Stimulated activated naive CD8-positive, alpha-beta T cell treated with anti-CD3 and anti-CD28 coated beads, Interleukin-15, amount 100 ng/mL, for 72 hours (primary cell): ENCODE data around the gene TNFRSF21.
A peak's percentile ranks its signal among the peaks of the same experiment; 100 is the strongest.
"Not testable (repeated sequence)": the region's sequence is repeated elsewhere in the genome, so short reads cannot be mapped to it uniquely, and the experiment has no call there.

Experiments used
- ATAC-seq: fragments of 150-1000 bp; cut with Tn5 transposase; 2 replicates; pipeline ENCODE4 v1.10.0; 2021; ENCODE audit warnings: mild to moderate bottlenecking, moderate library complexity
- DNase-seq, 2 donors: peaks; one replicate each; pipeline ENCODE4 v3.0.0; 2021 to 2022
- H3K27ac Mint-ChIP-seq, 2 donors: one replicate each; pipeline ENCODE4 v1.8.0; 2022; ENCODE audit warnings: mild to moderate bottlenecking in 2 of 2, mixed read lengths in 2 of 2, moderate library complexity in 2 of 2
- H3K27me3 Mint-ChIP-seq: one replicate; pipeline ENCODE4 v1.8.0; 2022; ENCODE audit warnings: mixed read lengths
- H3K4me1 Mint-ChIP-seq: one replicate; pipeline ENCODE4 v1.8.0; 2022; ENCODE audit warnings: mild to moderate bottlenecking, mixed read lengths
- H3K4me3 Mint-ChIP-seq, 2 donors: one replicate each; pipeline ENCODE4 v1.8.0; 2022; ENCODE audit warnings: mild to moderate bottlenecking in 2 of 2, mixed read lengths in 2 of 2, moderate library complexity in 1 of 2
- H3K9me3 Mint-ChIP-seq, 2 donors: one replicate each; pipeline ENCODE4 v1.8.0; 2022; ENCODE audit warnings: mixed read lengths in 2 of 2

TNFRSF21 gene

DNA sequence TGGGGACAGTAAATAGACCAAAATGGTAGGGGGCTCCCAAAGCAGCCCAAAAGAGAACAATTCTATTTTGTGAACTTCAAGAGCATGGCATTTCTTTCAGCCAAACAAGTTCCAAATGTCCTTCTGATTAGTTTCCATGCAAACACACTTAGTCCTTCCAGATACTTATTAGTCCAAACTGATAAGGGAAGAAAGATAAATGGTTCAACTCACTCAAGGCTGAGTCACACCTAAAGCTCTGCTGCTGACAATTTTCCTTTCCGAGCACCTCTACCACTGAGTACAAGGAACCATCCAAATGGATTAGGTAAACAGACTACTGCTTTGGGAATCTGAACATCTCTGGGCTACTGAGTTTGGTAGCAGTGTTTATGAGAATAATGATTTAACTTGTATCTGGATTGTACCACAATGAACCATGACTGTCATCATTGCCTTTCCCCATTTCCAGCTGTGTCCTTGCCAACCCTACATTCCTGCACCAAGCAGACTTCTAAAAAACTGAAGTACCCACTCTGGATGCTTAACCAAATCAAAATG lies 71.2 kb downstream of the TNFRSF21 start:
- Mint-ChIP-seq H3K4me1 (peaks cover 13% of the 10 kb centered on the region), H3K4me3 (no peak overlapping the region), H3K27ac (no peak overlapping the region), H3K9me3 (no peaks in the 10 kb centered on the region), H3K27me3 (no peaks in the 10 kb centered on the region)
- DNase-seq = no peak
- no peak for ATAC-seq

DNA sequence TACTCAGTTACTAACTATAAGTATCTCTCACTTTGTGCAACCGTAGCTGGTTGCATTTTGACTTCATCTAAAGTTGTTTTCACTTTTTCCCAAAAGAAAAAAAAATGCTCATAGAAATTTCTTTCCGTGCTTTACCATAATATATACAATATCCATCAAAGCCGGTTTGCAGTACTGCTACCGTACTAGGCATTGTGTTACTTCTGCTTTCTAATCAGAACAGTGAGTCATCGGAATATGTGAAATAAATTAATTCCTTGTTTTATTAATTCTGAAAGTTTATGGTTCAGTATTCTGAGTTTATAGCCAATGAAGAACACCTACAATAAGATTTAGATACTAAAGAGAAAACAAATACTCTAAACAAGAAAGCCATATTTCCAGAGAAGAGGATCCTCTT lies 72.5 kb downstream of the TNFRSF21 start:
- H3K9me3 Mint-ChIP-seq = no peaks in the 10 kb centered on the region
- H3K4me3 Mint-ChIP-seq = no peak overlapping the region
- no peak for ATAC-seq
- no peak for DNase-seq
- peaks cover 6% of the 10 kb centered on the region for H3K4me1 Mint-ChIP-seq
- H3K27ac Mint-ChIP-seq = no peak overlapping the region
- H3K27me3 Mint-ChIP-seq = no peaks in the 10 kb centered on the region

DNA sequence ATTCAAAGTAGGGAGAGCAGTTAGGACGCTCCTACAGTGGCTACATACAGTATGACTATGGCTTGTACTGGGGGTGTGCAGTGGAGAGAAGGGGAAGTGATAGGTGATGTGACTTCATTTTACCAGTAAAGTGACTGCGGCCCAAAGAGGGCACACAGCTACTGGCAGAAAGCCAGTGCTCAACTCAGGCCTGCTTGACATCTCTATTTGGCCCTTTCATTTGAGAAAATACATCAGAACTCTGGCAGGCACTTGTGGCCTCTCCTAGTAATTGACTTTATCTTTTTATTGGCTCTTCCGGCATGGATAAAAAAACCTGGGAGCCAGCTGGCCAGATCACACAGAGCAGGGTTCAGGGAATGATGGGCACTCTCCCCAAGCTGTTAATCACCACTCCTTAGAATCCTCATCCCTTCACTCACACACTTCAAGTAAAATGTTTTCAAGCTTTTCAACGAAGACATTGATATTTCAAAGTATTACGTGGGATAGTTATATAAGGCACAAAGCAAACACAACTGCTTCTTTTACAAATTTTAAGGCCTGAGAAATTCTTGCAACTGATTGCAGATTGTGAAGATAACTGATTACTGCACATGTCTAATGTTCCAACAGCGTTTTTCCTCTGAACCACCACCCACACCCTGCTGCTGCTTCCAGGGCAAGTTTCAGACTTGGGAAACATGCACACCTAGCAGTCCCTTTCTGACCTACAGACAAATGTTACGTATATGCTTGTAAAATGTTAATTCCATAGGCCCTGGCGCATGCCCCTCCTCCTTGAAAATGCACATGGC lies 73.5 kb downstream of the TNFRSF21 start:
- Mint-ChIP-seq H3K9me3 (no peaks in the 10 kb centered on the region), H3K27me3 (no peaks in the 10 kb centered on the region), H3K4me3 (no peak overlapping the region), H3K27ac (no peak overlapping the region), H3K4me1 (no peaks in the 10 kb centered on the region)
- DNase-seq = no peak
- no peak for ATAC-seq

GRCh38 chr6:47235421-47235820 lies 74.3 kb downstream of the TNFRSF21 start:
- H3K27me3 Mint-ChIP-seq = no peaks in the 10 kb centered on the region
- no peak for ATAC-seq
- no peak overlapping the region for H3K27ac Mint-ChIP-seq
- H3K9me3 Mint-ChIP-seq = no peaks in the 10 kb centered on the region
- H3K4me3 Mint-ChIP-seq = no peak overlapping the region
- no peak for DNase-seq
- no peaks in the 10 kb centered on the region for H3K4me1 Mint-ChIP-seq

GRCh38 chr6:47234266-47234933 lies 75.3 kb downstream of the TNFRSF21 start:
- Mint-ChIP-seq H3K9me3 (no peaks in the 10 kb centered on the region), H3K27ac (no peak overlapping the region), H3K4me3 (no peak overlapping the region), H3K27me3 (no peaks in the 10 kb centered on the region), H3K4me1 (no peaks in the 10 kb centered on the region)
- ATAC-seq = no peak
- no peak for DNase-seq

DNA sequence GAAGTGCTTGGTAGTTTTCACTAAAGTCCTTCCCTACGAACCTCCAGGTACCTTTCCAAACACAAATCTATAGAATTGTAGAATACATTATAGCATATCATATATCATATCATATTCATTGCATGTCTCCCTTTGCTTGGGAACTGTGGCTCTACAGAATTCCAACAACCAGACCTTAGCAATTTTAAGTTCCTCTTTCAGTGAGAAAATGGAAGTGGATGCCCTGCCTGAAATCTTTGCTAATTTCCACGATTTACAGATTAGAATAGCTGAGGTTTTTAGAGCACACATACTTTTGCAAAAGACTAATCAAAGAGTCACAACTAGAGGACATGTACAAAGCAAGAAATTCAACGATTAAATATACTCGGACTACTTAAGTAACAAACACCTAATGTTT lies 78.6 kb downstream of the TNFRSF21 start:
- Mint-ChIP-seq H3K27ac (no peak overlapping the region), H3K4me3 (no peak overlapping the region), H3K27me3 (no peaks in the 10 kb centered on the region), H3K9me3 (no peaks in the 10 kb centered on the region), H3K4me1 (no peaks in the 10 kb centered on the region)
- no peak for DNase-seq
- ATAC-seq = no peak

DNA sequence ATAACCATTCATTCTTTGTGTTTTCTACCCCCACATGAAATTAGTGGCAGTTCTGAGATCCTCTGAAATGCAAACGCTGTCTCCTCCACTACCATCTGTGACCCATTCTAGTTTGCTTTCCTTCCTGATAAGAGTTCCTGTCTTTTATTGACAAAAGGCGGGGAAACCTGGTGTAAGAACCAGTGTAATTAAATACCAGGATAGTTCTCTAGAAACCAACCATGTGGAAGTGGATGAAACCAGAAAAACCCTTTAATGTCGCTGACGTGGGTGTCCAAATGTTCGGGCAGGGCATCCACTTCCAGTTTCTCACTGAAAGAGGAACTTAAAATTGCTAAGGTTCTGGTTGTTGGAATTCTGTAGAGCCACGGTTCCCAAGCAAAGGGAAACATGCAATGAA lies 79.1 kb downstream of the TNFRSF21 start:
- DNase-seq = no peak
- Mint-ChIP-seq H3K4me3 (no peak overlapping the region), H3K4me1 (no peaks in the 10 kb centered on the region), H3K27ac (no peak overlapping the region), H3K9me3 (no peaks in the 10 kb centered on the region), H3K27me3 (peaks cover 5% of the 10 kb centered on the region)
- ATAC-seq = no peak

- Mint-ChIP-seq H3K27ac (no peak overlapping the region), H3K4me3 (no peak overlapping the region), H3K4me1 (no peaks in the 10 kb centered on the region), H3K9me3 (no peaks in the 10 kb centered on the region), H3K27me3 (peaks cover 7% of the 10 kb centered on the region)
- no peak for ATAC-seq
- no peak for DNase-seq
Observed at GRCh38 chr6:47229255-47229654, 80.5 kb downstream of the TNFRSF21 start.

DNA sequence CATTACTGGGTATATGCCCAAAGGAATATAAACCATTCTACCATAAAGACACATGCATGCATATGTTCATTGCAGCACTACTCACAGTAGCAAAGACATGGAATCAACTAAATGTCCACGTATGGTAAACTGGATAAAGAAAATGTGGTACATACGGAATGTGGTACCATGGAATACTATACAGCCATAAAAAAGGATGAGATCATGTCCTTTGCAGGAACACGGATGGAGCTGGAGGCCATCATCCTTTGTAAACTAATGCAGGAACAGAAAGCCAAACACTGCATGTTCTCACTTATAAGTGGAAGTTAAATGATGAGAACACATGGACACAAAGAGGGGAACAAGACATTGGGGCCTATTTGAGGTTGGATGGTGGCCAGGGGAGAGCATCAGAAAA lies 81.6 kb downstream of the TNFRSF21 start:
- not testable (repeated sequence) for H3K4me3 Mint-ChIP-seq, H3K9me3 Mint-ChIP-seq, DNase-seq, ATAC-seq, H3K27ac Mint-ChIP-seq, H3K27me3 Mint-ChIP-seq, H3K4me1 Mint-ChIP-seq

DNA sequence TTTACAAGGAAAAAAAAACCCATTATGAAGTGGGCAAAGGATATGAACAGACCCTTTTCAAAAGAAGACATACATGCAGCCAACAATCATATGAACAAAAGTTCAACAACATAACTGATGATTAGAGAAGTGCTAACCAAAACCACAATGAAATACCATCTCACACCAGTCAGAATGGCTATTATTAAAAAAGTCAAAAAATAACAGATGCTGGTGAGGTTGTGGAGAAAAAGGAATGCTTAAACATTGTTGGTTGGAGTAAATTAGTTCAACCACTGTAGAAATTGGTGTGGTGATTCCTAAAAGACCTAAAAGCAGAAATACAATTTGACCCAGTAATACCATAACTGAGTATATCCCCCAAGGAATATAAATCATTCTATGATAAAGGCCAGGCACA lies 86.5 kb downstream of the TNFRSF21 start:
- not testable (repeated sequence) for ATAC-seq, H3K4me3 Mint-ChIP-seq, DNase-seq, H3K4me1 Mint-ChIP-seq, H3K27ac Mint-ChIP-seq, H3K9me3 Mint-ChIP-seq, H3K27me3 Mint-ChIP-seq

DNA sequence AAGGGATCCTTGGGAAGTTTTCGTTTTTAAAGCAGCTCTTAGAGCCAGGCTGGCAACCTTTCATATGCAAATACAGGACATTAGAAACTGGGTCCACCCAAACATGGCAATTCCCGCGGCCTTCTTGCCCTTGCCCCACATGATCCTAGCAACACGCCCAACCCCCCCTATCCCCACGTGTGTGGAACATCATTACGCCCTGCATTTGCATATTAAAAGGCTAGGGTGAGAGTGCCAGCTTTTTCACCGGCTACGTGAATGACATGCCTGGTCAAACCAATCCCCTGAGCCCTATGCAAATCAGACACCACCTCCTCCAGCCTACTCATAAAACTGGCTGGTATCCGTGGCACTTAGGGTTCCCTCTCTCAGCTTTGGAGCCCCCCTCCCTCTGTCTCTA lies 88.1 kb downstream of the TNFRSF21 start:
- Mint-ChIP-seq H3K4me3 (no peak overlapping the region), H3K27me3 (peaks cover 7% of the 10 kb centered on the region), H3K4me1 (no peaks in the 10 kb centered on the region), H3K9me3 (peaks cover 4 to 8% of the 10 kb centered on the region in 2 donors), H3K27ac (no peak overlapping the region)
- no peak for DNase-seq
- ATAC-seq = no peak

DNA sequence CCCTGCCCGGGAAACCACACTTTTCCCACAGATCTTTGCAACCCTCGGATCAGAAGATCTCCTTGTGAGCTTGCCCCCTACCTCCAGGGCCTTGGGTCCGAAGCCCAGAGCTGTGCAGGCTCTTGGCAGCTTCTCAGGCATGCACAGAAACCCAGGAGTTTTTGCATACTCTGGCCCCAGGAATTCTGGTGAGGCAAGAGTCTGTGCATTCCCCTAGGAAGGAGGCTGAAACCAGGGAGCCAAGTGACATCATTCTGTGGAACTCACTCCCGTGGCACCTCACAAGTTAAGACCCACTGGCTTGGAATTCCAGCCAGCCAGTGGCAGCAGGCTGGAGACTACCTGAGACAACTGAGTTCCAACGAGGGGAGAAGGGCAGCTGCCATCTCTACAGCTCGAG lies 100.1 kb downstream of the TNFRSF21 start:
- Mint-ChIP-seq H3K9me3 (peaks cover 9 to 24% of the 10 kb centered on the region in 2 donors), H3K27me3 (peaks cover 13% of the 10 kb centered on the region), H3K4me3 (no peak overlapping the region), H3K4me1 (no peaks in the 10 kb centered on the region), H3K27ac (no peak overlapping the region)
- no peak for DNase-seq
- no peak for ATAC-seq

- Mint-ChIP-seq H3K27ac (no peak overlapping the region), H3K9me3 (peaks cover 0 to 13% of the 10 kb centered on the region in 2 donors), H3K27me3 (peaks cover 5% of the 10 kb centered on the region), H3K4me3 (no peak overlapping the region), H3K4me1 (peaks cover 19% of the 10 kb centered on the region)
- DNase-seq (no peak), ATAC-seq (no peak)
Observed at GRCh38 chr6:47207261-47207660, 102.4 kb downstream of the TNFRSF21 start.

DNA sequence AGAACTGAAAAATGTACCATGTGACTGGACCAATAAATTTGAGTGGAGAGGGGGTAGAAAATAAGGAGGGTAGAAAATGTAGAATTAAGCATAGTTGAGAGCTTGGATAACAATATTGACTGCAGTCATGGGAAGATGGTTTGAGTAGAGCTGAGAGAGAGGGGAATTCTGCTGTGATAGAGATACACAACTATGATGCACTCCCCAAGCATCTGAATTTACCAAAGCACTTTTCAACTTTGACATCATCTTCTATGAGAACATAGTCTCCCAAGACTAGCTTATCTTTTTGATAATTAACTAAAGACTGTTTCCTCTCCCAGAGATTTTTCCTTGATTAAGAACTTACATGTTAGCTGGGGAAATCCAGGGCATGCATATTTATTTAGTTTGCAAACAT lies 103.1 kb downstream of the TNFRSF21 start:
- Mint-ChIP-seq H3K27ac (no peak overlapping the region), H3K4me3 (no peak overlapping the region), H3K27me3 (peaks cover 5% of the 10 kb centered on the region), H3K9me3 (peaks cover 0 to 8% of the 10 kb centered on the region in 2 donors), H3K4me1 (peaks cover 19% of the 10 kb centered on the region)
- no peak for DNase-seq
- ATAC-seq = no peak

DNA sequence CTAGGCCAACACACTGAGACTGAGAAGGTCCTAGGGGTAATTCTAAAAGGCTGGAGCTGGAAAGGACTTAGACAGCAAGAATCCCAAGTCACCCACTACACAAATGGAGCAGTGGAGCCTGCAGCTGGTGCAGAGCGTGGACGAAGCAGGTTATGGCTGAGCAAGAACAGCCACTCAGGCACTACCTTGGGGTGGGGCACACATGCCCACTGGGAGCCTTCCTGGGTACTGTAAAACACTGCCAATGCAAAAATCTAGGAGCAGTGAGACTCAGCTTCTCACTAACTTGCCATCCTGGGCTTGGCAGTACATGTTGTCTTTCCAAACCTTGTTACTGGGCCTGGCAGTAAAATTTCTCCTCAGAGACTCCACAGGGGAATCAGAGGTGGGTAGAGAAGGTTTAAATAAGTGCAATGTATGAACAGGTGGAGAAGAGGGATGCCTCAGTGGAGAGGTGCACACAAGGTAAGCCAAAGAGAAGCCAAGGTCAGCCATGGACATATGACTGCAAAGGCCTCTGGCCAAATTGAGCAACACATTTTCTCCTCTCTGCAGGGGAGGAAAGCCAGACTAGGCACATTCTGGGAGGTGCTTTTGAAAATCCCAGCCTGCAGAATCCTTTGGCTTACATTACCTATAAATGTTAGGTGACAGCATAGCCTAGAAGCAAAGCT lies 105.6 kb downstream of the TNFRSF21 start:
- no peaks in the 10 kb centered on the region for H3K9me3 Mint-ChIP-seq
- H3K4me3 Mint-ChIP-seq = peak overlapping the region in 1 of 2 donors; percentile 45
- peak overlapping the region; percentile 64 to 92 for H3K27ac Mint-ChIP-seq
- no peaks in the 10 kb centered on the region for H3K27me3 Mint-ChIP-seq
- H3K4me1 Mint-ChIP-seq = peaks cover 19% of the 10 kb centered on the region
- DNase-seq (no peak), ATAC-seq (no peak)
